ENCODE data around the gene NGEF.

DNA sequence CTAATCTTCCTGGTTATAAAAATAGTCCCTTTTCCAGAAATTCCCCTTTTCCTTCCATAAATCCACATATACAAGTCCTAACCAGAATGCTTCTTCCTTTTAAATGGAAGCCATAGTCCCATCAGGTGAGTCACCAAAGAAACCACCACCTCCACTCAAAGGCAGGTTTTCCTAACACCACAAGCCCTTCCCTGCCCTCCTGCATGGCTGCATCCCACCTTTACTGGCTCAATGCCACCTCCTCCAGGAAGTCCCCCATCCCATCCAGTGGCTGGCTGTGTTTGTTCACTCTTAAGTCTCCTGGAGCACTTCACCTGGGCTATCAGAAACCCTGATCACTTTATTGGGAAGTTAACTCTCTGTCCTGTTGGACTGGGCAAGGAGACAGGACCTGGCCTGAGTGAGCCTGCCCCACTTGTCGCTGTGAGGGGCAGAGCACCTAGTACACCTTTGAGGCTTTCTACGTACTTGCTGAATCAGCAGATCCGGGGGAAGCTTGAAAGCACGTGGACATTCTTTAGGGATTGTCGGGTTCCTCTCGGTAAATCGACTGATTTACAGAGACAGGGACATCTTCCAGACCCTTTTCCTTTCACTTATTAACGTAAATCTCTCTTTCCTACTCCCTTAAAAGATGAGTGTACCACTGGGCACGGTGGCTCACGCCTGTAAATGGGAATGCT lies 71.0 kb downstream of the NGEF start:
- TF ChIP-seq, protein P1, sequence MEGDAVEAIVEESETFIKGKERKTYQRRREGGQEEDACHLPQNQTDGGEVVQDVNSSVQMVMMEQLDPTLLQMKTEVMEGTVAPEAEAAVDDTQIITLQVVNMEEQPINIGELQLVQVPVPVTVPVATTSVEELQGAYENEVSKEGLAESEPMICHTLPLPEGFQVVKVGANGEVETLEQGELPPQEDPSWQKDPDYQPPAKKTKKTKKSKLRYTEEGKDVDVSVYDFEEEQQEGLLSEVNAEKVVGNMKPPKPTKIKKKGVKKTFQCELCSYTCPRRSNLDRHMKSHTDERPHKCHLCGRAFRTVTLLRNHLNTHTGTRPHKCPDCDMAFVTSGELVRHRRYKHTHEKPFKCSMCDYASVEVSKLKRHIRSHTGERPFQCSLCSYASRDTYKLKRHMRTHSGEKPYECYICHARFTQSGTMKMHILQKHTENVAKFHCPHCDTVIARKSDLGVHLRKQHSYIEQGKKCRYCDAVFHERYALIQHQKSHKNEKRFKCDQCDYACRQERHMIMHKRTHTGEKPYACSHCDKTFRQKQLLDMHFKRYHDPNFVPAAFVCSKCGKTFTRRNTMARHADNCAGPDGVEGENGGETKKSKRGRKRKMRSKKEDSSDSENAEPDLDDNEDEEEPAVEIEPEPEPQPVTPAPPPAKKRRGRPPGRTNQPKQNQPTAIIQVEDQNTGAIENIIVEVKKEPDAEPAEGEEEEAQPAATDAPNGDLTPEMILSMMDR (IDR thresholded peaks at IDR 0.05; ENCODE audit: insufficient read depth, low read depth, low read length): no peak
- no peak for TF ChIP-seq EZH2 (IDR thresholded peaks at IDR 0.05; ENCODE audit: insufficient read depth, low read length)
